HG03039 (cell line): ENCODE data around the gene TRIML1.

Experiments
- ATAC-seq: cut with Tn5 transposase; IDR thresholded peaks from one replicate; pipeline ENCODE4 v1.9.1; 2021; ENCODE audit warnings: mild to moderate bottlenecking, moderate library complexity; ENCODE audit not compliant: unreplicated experiment

The TRIML1 gene

GRCh38 chr4:188139141-188139540, at the start of gene TRIML1:
TSS of gene TRIML1 (plus strand) at chr4:188139441. CDS start at chr4:188139559, 118 bp downstream.
- no peak for ATAC-seq

GRCh38 chr4:188092824-188093223, 46.4 kb upstream of the TRIML1 start:
- no peak for ATAC-seq

GRCh38 chr4:188106454-188106853, 32.8 kb upstream of the TRIML1 start:
- ATAC-seq = no peak

DNA sequence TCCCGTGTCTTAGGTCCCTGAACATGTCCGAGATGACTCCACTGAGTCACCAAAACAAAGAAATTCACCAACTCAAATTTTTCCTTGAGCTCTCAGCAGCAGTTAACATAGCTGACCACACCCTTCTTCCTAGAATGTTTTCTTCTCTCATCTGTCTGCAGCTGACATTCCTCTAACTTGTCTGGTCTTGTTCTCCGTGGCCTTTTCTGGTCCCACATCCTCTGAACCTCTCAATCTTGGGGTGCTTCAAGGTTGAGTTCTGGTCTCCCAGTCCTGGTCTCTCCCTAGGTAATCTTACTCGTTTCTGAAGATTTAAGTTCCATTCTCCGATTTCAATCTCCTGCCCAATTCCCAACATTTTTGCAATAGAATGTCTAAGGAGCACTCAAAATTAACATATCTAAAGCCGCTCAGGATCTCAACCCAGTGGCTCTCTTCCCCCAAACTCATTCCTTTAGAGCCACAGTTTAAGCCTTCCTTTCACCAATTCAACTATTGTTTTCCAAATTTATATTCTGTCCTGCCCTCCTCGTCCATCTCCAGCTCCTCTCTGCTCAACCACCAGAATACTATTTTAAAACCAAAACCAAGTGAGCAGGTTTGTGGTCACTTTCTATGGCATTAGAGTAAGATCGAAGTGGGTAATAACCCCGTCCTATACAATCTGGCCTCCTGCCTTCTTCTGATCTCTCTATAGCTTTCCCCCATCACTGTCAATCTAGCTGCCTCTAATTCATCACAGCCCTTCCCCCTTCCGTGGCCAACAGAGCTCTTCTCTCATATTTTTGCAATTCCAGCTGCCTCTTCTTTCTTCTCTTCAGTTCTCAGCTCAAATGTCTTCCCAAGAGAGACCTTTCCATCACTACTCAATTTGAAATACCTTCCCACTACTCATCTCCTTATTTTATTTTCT, 31.1 kb upstream of the TRIML1 start:
- ATAC-seq = no peak

DNA sequence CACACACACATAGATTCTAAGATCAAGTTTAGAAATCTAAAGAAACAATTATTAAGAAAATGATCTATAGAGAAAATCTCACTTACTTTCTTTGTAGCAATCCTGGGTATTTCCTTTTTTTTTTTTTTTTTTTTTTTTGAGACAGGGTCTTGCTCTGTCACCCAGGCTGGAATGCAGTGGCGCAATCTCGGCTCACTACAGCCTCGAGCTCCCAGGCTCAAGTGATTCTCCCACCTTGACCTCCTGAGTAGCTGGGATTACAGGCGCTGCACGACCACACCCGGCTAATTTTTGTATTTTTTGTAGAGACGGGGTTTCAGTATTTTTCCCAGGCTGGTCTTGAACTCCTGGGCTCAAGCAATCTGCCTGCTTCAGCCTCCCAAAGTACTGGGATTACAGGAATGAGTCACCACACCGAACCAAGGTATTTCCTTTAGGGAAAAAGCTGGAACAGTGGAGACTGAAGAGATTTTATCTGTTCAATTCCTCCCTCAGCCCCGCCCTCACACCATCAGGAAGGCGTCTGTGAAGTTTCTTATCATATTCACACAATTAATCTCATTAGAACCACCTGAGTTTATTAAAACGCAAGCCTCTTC, 30.0 kb upstream of the TRIML1 start, which contains the start of gene TRIML2:
Gene TRIML2, minus strand, starts transcription at position 447 of the 599 bp plus-strand sequence. CDS start 4,235 bp downstream, outside the sequence.
- ATAC-seq = no peak

GRCh38 chr4:188110036-188110435, 29.2 kb upstream of the TRIML1 start:
- no peak for ATAC-seq

GRCh38 chr4:188110741-188111471, 28.3 kb upstream of the TRIML1 start:
- no peak for ATAC-seq

- ATAC-seq = no peak
Observed at GRCh38 chr4:188111955-188112354, 27.3 kb upstream of the TRIML1 start.

DNA sequence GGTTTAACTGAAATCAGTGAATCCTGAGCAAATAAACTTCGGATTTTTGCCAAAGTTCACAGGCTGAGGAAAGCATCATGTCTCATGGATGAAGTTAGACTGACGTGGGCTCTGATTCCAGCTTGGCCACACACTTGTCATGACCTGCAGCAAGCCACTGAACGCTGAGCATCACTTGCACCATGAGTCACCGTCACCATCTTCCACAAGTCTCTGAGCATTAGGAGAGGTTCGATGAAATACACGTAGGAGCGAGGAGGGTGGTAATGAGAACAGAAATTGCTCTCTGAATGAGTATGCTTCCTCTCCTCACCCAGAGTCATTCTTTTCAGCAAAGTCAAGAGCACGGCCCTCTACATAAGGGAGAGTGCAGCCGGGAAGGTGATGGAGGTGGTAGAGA, 26.1 kb upstream of the TRIML1 start:
- no peak for ATAC-seq

- no peak for ATAC-seq
Observed at GRCh38 chr4:188117631-188118324, 21.5 kb upstream of the TRIML1 start.

DNA sequence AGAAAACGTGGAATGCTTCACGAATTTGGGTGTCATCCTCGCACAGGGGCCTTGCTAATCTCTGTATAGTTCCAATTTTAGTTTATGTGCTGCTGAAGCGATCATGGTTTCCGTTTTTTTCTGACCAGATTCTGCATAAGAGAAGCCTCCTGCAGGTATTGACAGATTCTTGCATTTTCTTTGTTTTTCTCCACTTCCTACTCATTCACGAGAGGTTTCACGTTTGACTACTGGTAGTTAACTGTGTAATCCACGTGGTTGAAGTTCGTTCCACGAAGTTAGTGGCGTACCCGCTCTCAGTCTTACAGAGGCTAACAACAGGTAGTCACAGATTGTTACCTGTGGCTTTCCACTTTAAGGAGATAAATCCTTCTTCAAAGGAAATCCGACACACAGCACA, 17.7 kb upstream of the TRIML1 start:
- no peak for ATAC-seq

- ATAC-seq = no peak
Observed at GRCh38 chr4:188127214-188127874, 11.9 kb upstream of the TRIML1 start.

DNA sequence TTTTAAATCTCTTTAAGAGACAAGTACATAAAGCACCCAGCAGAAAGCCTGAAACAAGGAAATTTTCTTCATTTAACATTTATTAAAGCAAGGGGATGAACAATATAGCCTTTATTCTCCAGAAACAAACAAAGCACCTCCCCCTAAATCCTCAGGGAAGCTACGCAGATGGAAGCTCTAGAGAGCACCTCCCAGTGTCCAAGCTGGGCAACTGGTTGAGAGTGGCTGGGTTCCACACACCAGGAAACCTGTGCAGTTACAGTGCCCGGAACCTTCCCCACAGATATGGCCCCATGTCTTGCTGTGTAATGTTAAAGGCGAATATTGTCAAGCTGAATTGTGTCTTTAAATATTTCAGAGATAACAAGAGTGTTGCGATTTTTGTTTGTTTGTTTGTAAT, 8.9 kb upstream of the TRIML1 start:
- no peak for ATAC-seq

DNA sequence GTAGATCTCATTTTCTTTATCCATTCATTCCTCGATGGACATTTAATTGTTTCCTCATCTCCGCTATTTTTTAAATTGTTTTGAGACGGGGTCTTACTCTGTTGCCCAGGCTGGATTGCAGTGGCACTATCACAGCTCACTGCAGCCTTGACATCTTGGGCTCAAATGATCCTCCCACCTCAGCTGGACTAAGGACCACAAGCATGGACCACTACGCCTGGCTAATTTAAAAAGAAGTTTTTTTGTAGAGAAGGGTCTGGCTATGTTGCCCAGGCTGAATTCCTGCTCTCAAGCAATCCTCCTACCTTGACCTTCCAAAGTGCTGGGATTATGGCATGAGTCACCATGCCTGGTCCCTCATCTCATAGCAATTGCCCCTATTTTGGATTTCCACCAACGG, 7.0 kb upstream of the TRIML1 start:
- no peak for ATAC-seq

DNA sequence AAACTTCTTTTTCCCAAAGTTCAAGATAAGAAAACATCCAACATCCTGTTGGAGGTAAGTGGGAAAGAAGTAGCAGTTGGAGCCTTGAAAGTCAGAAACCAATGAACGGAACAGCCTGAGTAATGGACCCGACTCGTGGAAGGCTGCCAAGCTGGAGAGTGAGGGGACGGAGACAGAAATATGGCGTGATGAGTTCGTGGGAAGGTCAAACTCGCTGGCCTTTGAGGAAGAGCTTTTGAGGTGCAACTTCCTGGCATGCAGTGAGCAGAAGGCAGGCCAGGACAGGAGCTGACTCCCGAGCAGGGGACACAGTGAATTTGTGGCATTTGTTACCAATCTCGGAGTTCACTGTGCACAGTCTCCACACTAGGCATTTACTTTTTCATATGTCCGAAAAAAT, 1.0 kb upstream of the TRIML1 start:
- no peak for ATAC-seq

DNA sequence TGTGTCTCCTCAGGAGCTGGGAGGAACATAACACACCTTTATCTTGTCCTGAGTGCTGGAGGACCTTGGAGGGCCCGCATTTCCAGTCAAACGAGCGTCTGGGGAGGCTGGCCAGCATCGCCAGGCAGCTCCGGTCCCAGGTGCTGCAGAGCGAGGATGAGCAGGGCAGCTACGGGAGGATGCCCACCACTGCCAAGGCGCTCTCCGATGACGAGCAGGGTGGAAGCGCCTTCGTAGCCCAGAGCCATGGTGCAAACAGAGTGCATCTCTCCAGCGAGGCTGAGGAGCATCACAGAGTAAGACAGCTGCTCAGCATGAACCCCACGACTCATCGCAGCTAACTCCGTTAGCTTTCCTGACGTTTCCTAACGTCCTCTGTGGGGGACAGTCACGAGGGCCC, 430 bp downstream of the TRIML1 start:
- ATAC-seq = no peak

- ATAC-seq = no peak
Observed at GRCh38 chr4:188143731-188144130, 4.5 kb downstream of the TRIML1 start.

DNA sequence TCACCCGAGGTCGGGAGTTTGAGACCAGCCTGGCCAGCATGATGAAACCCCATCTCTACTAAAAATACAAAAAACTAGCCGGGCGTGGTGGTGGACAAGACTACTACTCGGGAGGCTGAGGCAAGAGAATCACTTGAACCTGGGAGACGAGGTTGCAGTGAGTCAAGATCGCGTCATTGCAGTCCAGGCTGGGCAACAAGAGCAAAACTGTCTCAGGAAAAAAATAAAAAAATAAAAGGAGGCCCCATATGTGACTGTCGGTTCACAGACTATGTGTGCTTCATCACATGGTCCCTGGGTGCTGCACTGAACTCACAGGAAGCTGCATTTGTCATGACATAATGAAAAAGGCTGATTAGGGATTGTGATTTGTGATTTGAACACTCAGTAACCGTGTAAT, 6.4 kb downstream of the TRIML1 start:
- no peak for ATAC-seq

DNA sequence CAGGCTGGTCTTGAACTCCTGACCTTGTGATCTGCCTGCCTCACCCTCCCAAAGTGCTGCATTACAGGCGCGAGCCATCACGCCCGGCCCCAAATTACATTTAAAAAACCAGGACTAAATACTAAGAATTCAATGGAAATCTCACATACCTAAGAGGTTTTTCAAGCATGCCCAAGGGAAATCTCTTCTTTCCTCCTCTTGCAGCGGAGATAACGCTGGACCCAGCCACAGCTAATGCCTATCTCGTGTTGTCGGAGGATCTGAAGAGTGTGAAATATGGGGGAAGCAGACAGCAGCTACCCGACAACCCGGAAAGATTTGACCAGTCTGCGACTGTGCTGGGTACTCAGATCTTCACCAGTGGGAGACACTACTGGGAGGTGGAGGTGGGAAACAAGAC, 7.4 kb downstream of the TRIML1 start:
- ATAC-seq = no peak

- no peak for ATAC-seq
Observed at GRCh38 chr4:188147176-188147575, 7.9 kb downstream of the TRIML1 start.
